HepG2 (cell line): Measurements from ENCODE around the gene ROBO2. TPM values are rescaled to one million over a fixed set of nuclear protein-coding genes. Genes with fewer than 3 reads are reported as not detected.
A peak's percentile ranks its signal among the peaks of the same experiment; 100 is the strongest.

Experiments used
- ATAC-seq: fragments of 200-7000 bp; cut with Tn5 transposase; 3 replicates; pipeline ENCODE4 v1.9.1; 2020; ENCODE audit warnings: mild to moderate bottlenecking, moderate library complexity
- BruUV-seq: library from RNA; stranded (reverse); fragments of 400-500 nt; replicated peaks from 2 replicates; lab custom pipeline; 2021; lab: Mats Ljungman, UMichigan
- CTCF ChIA-PET: fragments of 300-600 bp; formaldehyde crosslinking; extraction: SDS; loops from one replicate; lab custom pipeline; 2021; ENCODE audit warnings: low total read pairs, inconsistent platforms, low intra/inter-chr PET ratio; lab: Yijun Ruan, JAX
- POLR2A ChIA-PET: fragments of 350-600 bp; sonication (Branson Sonifier 250); formaldehyde crosslinking; loops from one replicate; lab custom pipeline; 2020; ENCODE audit warnings: antibody characterized with exemption, inconsistent platforms; lab: Yijun Ruan, JAX
- DNase-seq: peaks from one replicate; pipeline ENCODE4 v3.0.0-alpha.2; 2015; ENCODE audit warnings: low spot score
- FAIRE-seq: peaks from 3 replicates; lab custom pipeline; 2011; peaks lifted over from hg19 to GRCh38; lab: Jason Lieb, UNC
- H2AFZ ChIP-seq: one replicate; pipeline ENCODE4 v1.6.1; 2011; ENCODE audit warnings: low read length, inconsistent platforms
- H3K27ac ChIP-seq: fragments of 300-600 bp; 3 replicates; pipeline ENCODE4 v1.8.0; 2011; ENCODE audit warnings: mixed run types, mild to moderate bottlenecking, mixed read lengths, low read length, inconsistent platforms; ENCODE audit not compliant: insufficient read depth; ENCODE audit errors: extremely low read length
- H3K27me3 ChIP-seq, 2 experiments: fragments of 200-600 bp in 1 of 2; 2 replicates in 1 of 2; 3 replicates in 1 of 2; pipeline versions ENCODE4 v1.6.0 to v1.8.0; 2011; ENCODE audit warnings: low read length in 2 of 2, mild to moderate bottlenecking in 2 of 2, moderate library complexity in 2 of 2, inconsistent platforms in 1 of 2; ENCODE audit not compliant: insufficient read depth in 2 of 2, control insufficient read depth in 1 of 2
- H3K36me3 ChIP-seq, 2 experiments: fragments of 200-600 bp in 1 of 2; replicated peaks in 1 of 2; 2 replicates in 1 of 2; 3 replicates in 1 of 2; pipeline versions ENCODE4 v1.5.1 to v1.8.0; 2011; ENCODE audit warnings: low read length in 2 of 2, inconsistent platforms in 1 of 2; ENCODE audit not compliant: insufficient read depth in 2 of 2, control insufficient read depth in 1 of 2
- H3K4me1 ChIP-seq: 2 replicates; pipeline ENCODE4 v1.5.1; 2012; ENCODE audit warnings: low read length, inconsistent platforms; ENCODE audit not compliant: insufficient read depth
- H3K4me2 ChIP-seq: 2 replicates; pipeline ENCODE4 v1.6.0; 2011; ENCODE audit warnings: low read depth, low read length, inconsistent platforms
- H3K4me3 ChIP-seq, 3 experiments: fragments of 200-600 bp in 1 of 3; sonication (generic), shearing (Covaris generic) in 1 of 3; replicated peaks in 1 of 3; 2 replicates each; pipeline ENCODE4 v1.5.1; 2011 to 2016; ENCODE audit warnings: low read length in 3 of 3, inconsistent platforms in 2 of 3, low read depth in 2 of 3, mild to moderate bottlenecking in 2 of 3, control low read depth in 1 of 3, mixed read lengths in 1 of 3; ENCODE audit not compliant: insufficient read depth in 1 of 3
- H3K79me2 ChIP-seq: one replicate; pipeline ENCODE4 v1.6.1; 2011; ENCODE audit warnings: low read length, inconsistent platforms; ENCODE audit not compliant: insufficient read depth
- H3K9ac ChIP-seq: 2 replicates; pipeline ENCODE4 v1.6.0; 2011; ENCODE audit warnings: mild to moderate bottlenecking, low read depth, low read length, inconsistent platforms; ENCODE audit not compliant: insufficient read depth
- H3K9me3 ChIP-seq: 2 replicates; pipeline ENCODE4 v1.5.1; 2012; ENCODE audit warnings: mild to moderate bottlenecking, low read length
- H4K20me1 ChIP-seq: 2 replicates; pipeline ENCODE4 v1.6.0; 2011; ENCODE audit warnings: inconsistent platforms, mild to moderate bottlenecking, low read length, moderate library complexity; ENCODE audit not compliant: insufficient read depth
- CEBPB ChIP-seq: IDR thresholded peaks from 2 replicates; pipeline ENCODE4 v1.6.1; 2011; ENCODE audit warnings: low read depth, low read length, improper control_type of control experiment, borderline replicate concordance
- CEBPG ChIP-seq: IDR thresholded peaks from 2 replicates; pipeline ENCODE4 v1.6.1; 2016
- EP300 ChIP-seq, 3 experiments: sonication (generic) in 1 of 3; formaldehyde crosslinking in 1 of 3; IDR thresholded peaks; 2 replicates each; pipeline versions ENCODE4 v1.5.1 to v1.6.1; 2011 to 2020; ENCODE audit warnings: low read depth in 2 of 3, low read length in 2 of 3, borderline replicate concordance in 1 of 3, improper control_type of control experiment in 1 of 3, mild to moderate bottlenecking in 1 of 3, missing genetic modification reagents in 1 of 3, moderate library complexity in 1 of 3
- FOXA3 ChIP-seq: IDR thresholded peaks from 2 replicates; pipeline ENCODE4 v1.6.1; 2016; ENCODE audit warnings: missing genetic modification reagents, missing compliant biosample characterization
- HNF4A ChIP-seq: sonication (generic); formaldehyde crosslinking; IDR thresholded peaks from 2 replicates; pipeline ENCODE4 v1.4.0; 2020; ENCODE audit warnings: missing genetic modification reagents
- MIXL1 ChIP-seq: IDR thresholded peaks from 2 replicates; pipeline ENCODE4 v1.6.1; 2016
- SALL1 ChIP-seq: sonication (generic); formaldehyde crosslinking; IDR thresholded peaks from 2 replicates; pipeline ENCODE4 v1.8.0; 2022; ENCODE audit warnings: mild to moderate bottlenecking, missing genetic modification reagents
- SOX6 ChIP-seq, 2 experiments: fragments of 450-650 bp in 1 of 2; sonication (generic) in 1 of 2; formaldehyde crosslinking in 1 of 2; IDR thresholded peaks; 2 replicates each; pipeline versions ENCODE4 v1.4.0 to v1.6.1; 2017 to 2020; ENCODE audit warnings: antibody characterized with exemption in 1 of 2, mild to moderate bottlenecking in 1 of 2, missing genetic modification reagents in 1 of 2
- TERF1 ChIP-seq: sonication (generic); formaldehyde crosslinking; IDR thresholded peaks from 2 replicates; pipeline ENCODE4 v1.8.0; 2022; ENCODE audit warnings: mild to moderate bottlenecking, missing genetic modification reagents, moderate library complexity
- ZBTB20 ChIP-seq: sonication (generic); formaldehyde crosslinking; IDR thresholded peaks from 2 replicates; pipeline ENCODE4 v1.8.1; 2023; ENCODE audit warnings: missing genetic modification reagents, low read depth, mild to moderate bottlenecking, borderline replicate concordance
- ZNF253 ChIP-seq: sonication (generic); formaldehyde crosslinking; IDR thresholded peaks from 2 replicates; pipeline ENCODE4 v1.8.0; 2022; ENCODE audit warnings: mild to moderate bottlenecking, missing genetic modification reagents, borderline replicate concordance
- ZNF556 ChIP-seq: sonication (generic); formaldehyde crosslinking; IDR thresholded peaks from 2 replicates; pipeline ENCODE4 v1.4.0; 2020; ENCODE audit warnings: mild to moderate bottlenecking, missing genetic modification reagents, borderline replicate concordance
- WGBS: methylation state at CpG from one replicate; pipeline ENCODE4 v1.1.6; 2017; ENCODE audit warnings: low lambda C conversion rate; 5-methylcytosine and 5-hydroxymethylcytosine counted together
- in situ Hi-C: cut with HindIII; loops from 2 replicates; pipeline ENCODE4 v1.10.0; 2017; ENCODE audit warnings: low pct_unique_long_range_greater_than_20kb; ENCODE audit not compliant: extremely low pct_ligation_motif_present
- intact Hi-C: fragments of 100-400 bp; cut with micrococcal nuclease; formaldehyde crosslinking; loops from one replicate; pipeline ENCODE4 v1.10.0; 2022; ENCODE audit not compliant: unreplicated experiment
- polyA plus RNA-seq, 8 experiments: library from polyadenylated mRNA; depleted of rRNA in 3 of 8; stranded (reverse) in 7 of 8; unstranded in 1 of 8; fragments of >200 nt; fragmentation: Illumina TruSeq in 4 of 8; extraction: Trizol in 4 of 8; gene quantifications; 2 replicates each; pipeline versions ENCODE4 v1.2.1 to v1.2.3, GENCODE V29; 2011 to 2016; ENCODE audit warnings: low read depth in 4 of 8, missing spikeins in 1 of 8, mixed read lengths in 1 of 8; ENCODE audit not compliant: insufficient read depth in 1 of 8
- total RNA-seq, 5 experiments: library from RNA; depleted of rRNA; stranded (reverse); fragments of >200 nt; fragmentation: Illumina TruSeq; extraction: Trizol; gene quantifications; 2 replicates each; pipeline ENCODE4 v1.2.3, GENCODE V29; 2016; ENCODE audit warnings: low read depth in 1 of 5
- TF ChIP-seq, protein P1 (sequence below): sonication (generic); formaldehyde crosslinking; conservative IDR thresholded peaks from 2 replicates; pipeline ENCODE4 v1.4.0; 2020; ENCODE audit warnings: mild to moderate bottlenecking, missing genetic modification reagents, moderate library complexity
- TF ChIP-seq, protein P2 (sequence below): IDR thresholded peaks from 2 replicates; pipeline ENCODE4 v1.4.0; 2020; ENCODE audit warnings: mild to moderate bottlenecking, missing genetic modification reagents

ROBO2 gene
- total and polyA plus RNA-seq, 2 of the 13 experiments (the other 11 are each of a cell fraction or from before 2014, with no cell fraction given) = not detected

GRCh38 chr3:77026904-77027634, 12.8 kb upstream of the ROBO2 start:
- intact Hi-C loops (no loop called here), in situ Hi-C loops (loop anchor here (25.0 kb wide), 1 partner anchor 1610 kb away; no protein-coding TSS in a partner anchor)
- POLR2A ChIA-PET = no interaction called here
- TF ChIP-seq ZNF253 (CRISPR knock-in tag) (no peak), FOXA3 (CRISPR knock-in tag) (peak; percentile 33; the same call in 1 of the 2 replicates), CEBPG (CRISPR knock-in tag) (0 out of 2 replicates have a peak, but pooled peaks have one; percentile 38), CEBPB (peak; percentile 62; the same call in 1 of the 2 replicates), SALL1 (CRISPR knock-in tag) (peak; percentile 19; the same call in 1 of the 2 replicates), SOX6 (IDR thresholded peaks at IDR 0.05) (no peak), SOX6 (CRISPR knock-in tag; IDR thresholded peaks at IDR 0.05) (peak; percentile 27; the same call in 1 of the 2 replicates), ZNF556 (CRISPR knock-in tag) (no peak), EP300 (IDR thresholded peaks at IDR 0.05; ENCODE audit: low read depth in 2 of 2, low read length in 2 of 2) (peak in 1 of 2 experiments; percentile 24; a peak in 1 of 4 replicates), EP300 (CRISPR knock-in tag; IDR thresholded peaks at IDR 0.05; ENCODE audit: borderline replicate concordance) (no peak), MIXL1 (CRISPR knock-in tag) (0 out of 2 replicates have a peak, but pooled peaks have one; percentile 15), HNF4A (CRISPR knock-in tag) (peak; percentile 64), ZBTB20 (CRISPR knock-in tag) (peak; percentile 83; the same call in 1 of the 2 replicates), TERF1 (no peak)
- TF ChIP-seq, protein P1, sequence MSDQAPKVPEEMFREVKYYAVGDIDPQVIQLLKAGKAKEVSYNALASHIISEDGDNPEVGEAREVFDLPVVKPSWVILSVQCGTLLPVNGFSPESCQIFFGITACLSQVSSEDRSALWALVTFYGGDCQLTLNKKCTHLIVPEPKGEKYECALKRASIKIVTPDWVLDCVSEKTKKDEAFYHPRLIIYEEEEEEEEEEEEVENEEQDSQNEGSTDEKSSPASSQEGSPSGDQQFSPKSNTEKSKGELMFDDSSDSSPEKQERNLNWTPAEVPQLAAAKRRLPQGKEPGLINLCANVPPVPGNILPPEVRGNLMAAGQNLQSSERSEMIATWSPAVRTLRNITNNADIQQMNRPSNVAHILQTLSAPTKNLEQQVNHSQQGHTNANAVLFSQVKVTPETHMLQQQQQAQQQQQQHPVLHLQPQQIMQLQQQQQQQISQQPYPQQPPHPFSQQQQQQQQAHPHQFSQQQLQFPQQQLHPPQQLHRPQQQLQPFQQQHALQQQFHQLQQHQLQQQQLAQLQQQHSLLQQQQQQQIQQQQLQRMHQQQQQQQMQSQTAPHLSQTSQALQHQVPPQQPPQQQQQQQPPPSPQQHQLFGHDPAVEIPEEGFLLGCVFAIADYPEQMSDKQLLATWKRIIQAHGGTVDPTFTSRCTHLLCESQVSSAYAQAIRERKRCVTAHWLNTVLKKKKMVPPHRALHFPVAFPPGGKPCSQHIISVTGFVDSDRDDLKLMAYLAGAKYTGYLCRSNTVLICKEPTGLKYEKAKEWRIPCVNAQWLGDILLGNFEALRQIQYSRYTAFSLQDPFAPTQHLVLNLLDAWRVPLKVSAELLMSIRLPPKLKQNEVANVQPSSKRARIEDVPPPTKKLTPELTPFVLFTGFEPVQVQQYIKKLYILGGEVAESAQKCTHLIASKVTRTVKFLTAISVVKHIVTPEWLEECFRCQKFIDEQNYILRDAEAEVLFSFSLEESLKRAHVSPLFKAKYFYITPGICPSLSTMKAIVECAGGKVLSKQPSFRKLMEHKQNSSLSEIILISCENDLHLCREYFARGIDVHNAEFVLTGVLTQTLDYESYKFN (CRISPR knock-in tag) = 0 out of 2 replicates have a peak, but pooled peaks have one; percentile 22
- TF ChIP-seq, protein P2, sequence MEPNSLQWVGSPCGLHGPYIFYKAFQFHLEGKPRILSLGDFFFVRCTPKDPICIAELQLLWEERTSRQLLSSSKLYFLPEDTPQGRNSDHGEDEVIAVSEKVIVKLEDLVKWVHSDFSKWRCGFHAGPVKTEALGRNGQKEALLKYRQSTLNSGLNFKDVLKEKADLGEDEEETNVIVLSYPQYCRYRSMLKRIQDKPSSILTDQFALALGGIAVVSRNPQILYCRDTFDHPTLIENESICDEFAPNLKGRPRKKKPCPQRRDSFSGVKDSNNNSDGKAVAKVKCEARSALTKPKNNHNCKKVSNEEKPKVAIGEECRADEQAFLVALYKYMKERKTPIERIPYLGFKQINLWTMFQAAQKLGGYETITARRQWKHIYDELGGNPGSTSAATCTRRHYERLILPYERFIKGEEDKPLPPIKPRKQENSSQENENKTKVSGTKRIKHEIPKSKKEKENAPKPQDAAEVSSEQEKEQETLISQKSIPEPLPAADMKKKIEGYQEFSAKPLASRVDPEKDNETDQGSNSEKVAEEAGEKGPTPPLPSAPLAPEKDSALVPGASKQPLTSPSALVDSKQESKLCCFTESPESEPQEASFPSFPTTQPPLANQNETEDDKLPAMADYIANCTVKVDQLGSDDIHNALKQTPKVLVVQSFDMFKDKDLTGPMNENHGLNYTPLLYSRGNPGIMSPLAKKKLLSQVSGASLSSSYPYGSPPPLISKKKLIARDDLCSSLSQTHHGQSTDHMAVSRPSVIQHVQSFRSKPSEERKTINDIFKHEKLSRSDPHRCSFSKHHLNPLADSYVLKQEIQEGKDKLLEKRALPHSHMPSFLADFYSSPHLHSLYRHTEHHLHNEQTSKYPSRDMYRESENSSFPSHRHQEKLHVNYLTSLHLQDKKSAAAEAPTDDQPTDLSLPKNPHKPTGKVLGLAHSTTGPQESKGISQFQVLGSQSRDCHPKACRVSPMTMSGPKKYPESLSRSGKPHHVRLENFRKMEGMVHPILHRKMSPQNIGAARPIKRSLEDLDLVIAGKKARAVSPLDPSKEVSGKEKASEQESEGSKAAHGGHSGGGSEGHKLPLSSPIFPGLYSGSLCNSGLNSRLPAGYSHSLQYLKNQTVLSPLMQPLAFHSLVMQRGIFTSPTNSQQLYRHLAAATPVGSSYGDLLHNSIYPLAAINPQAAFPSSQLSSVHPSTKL (CRISPR knock-in tag) = 0 out of 2 replicates have a peak, but pooled peaks have one; percentile 21

More at GRCh38 chr3:77026904-77027634, 12.8 kb upstream of the ROBO2 start:
- H2AFZ ChIP-seq = no peak overlapping the region
- no peaks in the 10 kb centered on the region for H4K20me1 ChIP-seq
- CTCF ChIA-PET = no interaction called here
- H3K4me3 ChIP-seq = no peak overlapping the region; a peak in 1 of 6 replicates
- no peaks in the 10 kb centered on the region for H3K79me2 ChIP-seq
- no peaks in the 10 kb centered on the region for H3K36me3 ChIP-seq
- DNase-seq (peak; percentile 37), FAIRE-seq (no peak), ATAC-seq (peak; percentile 99)
- 6% methylated on average over 5 of the region's 5 CpGs for WGBS
- no TSS peak for BruUV-seq
- H3K9me3 ChIP-seq = no peaks in the 10 kb centered on the region
- H3K9ac ChIP-seq = no peak overlapping the region
- H3K27ac ChIP-seq = no peak overlapping the region
- peak overlapping the region; percentile 74 for H3K4me2 ChIP-seq
- H3K27me3 ChIP-seq = no peaks in the 10 kb centered on the region
- peaks cover 19% of the 10 kb centered on the region for H3K4me1 ChIP-seq
